Glomerular visceral epithelial cell (primary cell): ENCODE measurements around the gene PODN.
A peak's percentile ranks its signal among the peaks of the same experiment; 100 is the strongest.

ENCODE experiments used
- DNase-seq: peaks from one replicate; pipeline ENCODE4 v3.0.0-alpha.2; 2016; ENCODE audit errors: extremely low spot score

Gene PODN

GRCh38 chr1:53089478-53090226 is 27.6 kb downstream of the PODN start:
- no peak for DNase-seq

DNA sequence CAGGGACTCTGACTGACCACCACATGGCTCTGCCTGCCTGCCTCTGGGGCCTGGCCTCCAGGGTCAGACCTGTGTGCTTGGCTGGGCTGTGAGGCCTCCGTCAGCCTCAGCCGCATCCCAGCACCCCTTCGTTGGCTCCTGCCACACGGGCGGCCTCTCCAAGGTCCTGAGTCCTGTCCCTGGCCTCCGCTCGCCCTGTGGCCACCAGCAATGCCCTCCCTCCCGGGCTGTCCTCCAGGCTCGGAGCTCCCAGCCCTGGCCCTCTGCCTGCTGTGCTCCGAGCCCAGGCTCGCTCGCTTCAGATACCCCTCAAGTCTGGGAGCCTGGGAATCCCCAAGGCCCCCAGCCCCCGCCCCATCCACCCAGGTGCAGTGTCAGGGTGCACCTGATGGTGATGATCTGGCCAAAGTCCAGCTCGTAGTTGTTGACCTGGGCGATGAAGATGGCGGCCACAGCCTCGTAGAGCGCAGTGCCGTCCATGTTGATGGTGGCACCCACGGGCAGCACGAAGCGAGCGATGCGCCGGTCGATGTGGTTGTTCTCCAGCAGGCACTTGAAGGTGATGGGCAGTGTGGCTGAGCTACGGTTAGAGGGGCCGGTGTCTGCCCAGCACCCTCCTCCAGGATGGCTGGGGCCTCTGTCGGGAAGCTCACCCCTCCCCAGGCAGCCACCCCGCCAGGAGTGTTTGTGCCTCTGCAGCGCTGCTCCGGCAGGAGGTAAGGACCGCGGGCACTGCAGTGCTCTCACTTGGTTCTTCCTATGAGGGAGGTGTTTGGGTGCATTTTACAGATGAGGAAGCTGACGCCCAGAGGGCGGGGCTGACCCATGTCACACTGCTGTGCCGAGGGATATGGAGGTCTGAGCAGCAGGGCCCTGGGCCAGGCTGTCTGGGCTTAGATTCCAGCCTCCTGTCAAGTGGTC is 28.5 kb downstream of the PODN start:
- DNase-seq: no peak

DNA sequence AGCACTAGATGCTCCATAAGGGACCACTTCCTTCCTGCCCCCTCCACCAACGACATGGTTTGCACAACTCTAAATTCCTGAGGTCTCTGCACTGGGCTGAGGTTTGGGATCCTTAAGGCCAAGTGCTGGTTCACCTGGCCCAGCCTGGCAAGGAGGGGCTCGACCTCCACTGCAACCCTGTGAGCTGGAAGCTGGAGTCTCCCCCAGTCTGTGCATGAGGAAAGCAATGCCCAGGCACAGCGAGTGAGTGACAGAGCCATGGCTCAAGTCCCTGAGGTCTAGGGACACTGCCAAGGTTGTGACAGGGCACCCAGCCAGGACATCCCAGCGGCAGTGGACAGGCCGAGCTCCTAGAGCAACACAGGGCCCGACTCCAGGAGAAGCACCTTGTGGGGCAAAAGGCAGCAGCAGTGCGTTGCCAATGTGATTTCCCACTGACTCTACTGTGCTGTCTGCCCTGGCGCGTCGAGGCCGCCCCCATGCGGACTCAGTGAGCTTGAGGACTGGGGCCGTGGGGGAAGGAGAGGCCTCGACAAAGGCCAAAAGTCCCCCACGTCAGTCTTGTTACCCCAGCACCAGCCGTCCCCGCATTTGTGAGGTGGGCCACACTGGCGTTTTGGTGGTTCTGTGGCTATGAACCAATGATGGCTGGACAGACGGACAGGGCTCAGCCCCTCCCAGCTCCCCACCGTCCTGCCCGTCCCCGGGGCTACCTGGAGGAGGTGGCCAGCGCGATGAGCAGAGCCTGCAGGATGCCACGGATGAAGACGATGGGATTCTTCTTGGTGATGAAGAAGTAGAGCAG is 30.0 kb downstream of the PODN start:
- peak; percentile 54 for DNase-seq

GRCh38 chr1:53092659-53093450 is 30.8 kb downstream of the PODN start:
- no peak for DNase-seq

DNA sequence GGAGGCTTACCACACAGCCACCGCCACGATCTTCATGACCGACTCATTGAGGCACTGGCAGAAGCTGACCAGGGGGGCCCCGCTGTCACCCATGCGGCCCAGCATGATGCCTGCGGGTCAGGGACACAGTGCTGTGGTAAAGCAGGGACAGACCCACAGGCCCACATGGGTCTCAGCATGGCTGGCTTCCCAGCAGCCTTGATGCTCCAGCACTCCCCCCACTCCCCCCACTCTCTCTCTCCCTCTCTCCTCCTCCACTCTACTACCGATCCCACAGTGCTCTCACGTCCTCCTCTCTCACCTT is 31.4 kb downstream of the PODN start:
- DNase-seq: no peak

DNA sequence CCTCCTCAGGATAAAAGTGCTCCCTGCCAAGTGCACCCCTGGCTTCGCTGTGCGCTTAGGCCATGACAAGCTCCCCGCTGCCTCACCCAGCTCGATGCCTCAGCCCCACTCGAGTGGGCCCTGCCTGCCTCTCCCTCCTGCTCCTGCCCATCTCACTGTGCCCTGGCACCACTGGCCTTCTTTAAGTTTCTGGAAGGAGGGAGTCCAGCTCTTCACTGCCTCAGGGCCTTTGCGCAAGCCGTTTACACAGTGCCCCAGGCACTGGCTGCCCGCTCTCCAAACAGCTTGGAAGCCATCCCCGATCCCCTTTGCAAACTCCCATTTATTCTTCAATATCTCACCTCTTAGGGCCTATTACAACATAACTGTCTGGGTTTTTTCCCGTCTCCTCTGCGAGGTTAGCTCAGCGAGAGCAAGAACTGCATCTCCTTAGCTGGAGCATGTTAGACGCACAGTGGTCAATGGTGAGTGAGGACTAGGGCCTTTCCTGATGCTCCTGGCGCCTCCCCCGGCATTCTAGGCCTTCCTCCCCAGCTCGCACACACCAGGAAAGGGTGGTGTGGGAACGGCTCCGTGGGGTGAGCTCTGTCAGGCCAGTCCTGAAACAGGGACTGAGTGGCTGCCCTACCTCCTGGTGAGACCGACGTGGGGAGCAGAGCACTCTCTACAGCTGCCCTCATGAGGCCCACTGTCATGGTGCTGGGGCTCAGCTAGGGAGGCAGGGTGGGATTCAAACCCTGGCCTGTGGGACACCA is 31.9 kb downstream of the PODN start:
- no peak for DNase-seq

- DNase-seq: no peak
Measured at GRCh38 chr1:53094533-53094919, 32.5 kb downstream of the PODN start.

- no peak for DNase-seq
Measured at GRCh38 chr1:53104289-53104913, 42.4 kb downstream of the PODN start.

- DNase-seq: no peak
Measured at GRCh38 chr1:53107090-53107489, 45.1 kb downstream of the PODN start.

- no peak for DNase-seq
Measured at GRCh38 chr1:53107570-53108322, 45.7 kb downstream of the PODN start.

DNA sequence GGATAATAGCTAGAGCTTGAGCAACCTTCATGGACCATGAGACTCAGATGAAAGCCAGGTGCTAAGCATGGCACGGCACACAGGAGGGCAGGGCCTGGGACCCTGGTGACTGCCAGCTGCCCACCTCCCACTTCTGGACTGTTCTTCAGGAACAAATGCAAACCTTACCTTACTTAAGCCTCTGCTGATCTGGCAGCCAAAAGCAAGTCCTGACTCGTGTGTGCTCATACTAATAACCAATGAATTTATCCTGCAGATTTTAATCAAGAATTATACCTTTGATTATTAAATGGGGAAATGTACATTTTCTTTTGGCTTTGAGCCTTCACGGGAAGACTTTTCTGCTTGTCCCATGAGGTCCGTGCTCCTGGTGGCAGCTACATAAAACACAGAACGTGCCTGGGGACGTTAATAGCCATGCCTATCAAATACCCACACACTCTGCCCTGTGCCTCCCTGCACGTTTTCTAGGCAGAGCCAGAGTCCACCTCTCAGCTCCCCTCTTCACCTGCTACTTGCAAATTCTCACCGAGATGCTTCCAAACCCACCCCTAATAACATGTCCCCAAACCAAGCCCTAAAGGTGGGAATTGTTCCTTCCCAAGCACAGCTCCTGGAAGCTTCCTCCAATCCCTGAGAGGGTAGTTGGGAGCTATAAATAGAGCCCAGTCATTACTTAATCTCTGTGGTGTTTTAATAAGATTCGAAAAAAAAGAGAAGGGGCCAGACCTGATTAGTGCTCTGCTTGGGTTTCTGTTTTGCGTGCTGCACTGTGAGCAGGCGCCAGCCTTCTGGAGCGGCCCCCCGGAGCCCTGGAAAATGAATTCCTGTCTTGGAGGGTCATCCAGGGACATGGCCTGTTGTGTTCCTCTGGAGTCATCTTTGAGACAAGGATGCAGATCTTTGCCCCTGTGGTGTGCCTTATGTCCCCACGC is 46.9 kb downstream of the PODN start:
- no peak for DNase-seq

DNA sequence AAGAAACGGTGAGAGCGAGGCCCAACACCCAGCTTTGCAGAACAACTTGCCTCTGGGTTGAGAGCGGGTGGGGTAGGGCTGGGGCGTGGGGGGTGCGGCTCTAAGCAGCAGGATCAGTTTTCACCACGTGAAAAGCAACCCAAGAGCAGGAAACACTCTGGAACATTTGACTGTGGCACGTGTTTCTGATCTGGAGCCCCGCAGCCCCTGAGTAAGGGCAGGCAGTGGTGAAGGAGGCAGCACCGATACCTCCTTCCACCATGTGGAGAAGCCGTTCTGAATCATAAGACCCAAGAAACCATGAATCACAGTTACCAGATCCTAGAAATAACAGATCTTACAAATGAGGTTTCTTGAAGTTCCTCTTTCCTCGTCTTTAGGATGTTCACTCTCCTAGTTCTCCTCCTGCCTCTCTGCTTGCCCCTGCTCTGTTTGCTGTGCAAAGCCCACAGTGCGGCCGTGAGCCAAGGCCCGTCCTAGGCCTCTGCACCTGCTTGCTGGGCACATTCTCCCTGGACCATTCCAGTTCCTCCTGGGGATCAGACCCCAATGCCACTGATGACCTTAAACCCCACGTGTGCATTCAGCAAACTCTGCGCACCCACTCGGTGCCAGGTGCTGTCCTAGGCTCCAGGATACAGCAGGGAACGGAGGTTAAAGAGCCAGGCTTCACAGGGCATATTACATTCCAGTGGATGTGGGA is 48.5 kb downstream of the PODN start:
- no peak for DNase-seq

- no peak for DNase-seq
Measured at GRCh38 chr1:53111073-53111556, 49.1 kb downstream of the PODN start.

DNA sequence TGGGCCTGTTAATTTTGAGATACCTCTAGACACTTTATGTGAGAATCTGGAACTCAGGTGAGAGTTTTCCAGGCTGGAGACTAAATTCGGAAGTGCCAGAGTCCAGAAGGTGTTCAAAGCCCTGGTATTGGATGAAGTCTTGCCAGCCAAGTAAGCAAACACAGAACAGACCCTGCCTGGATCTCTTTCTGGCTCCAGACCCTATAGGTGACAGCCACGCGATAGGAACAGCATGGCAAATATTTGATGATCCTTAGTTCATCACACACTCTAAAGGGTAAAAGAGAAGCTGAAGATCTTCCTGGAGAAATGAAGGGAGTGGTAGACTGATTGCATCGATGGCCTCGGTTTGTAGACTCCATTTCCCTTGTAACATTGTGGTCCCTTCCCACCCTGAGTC is 49.7 kb downstream of the PODN start:
- DNase-seq: no peak

DNA sequence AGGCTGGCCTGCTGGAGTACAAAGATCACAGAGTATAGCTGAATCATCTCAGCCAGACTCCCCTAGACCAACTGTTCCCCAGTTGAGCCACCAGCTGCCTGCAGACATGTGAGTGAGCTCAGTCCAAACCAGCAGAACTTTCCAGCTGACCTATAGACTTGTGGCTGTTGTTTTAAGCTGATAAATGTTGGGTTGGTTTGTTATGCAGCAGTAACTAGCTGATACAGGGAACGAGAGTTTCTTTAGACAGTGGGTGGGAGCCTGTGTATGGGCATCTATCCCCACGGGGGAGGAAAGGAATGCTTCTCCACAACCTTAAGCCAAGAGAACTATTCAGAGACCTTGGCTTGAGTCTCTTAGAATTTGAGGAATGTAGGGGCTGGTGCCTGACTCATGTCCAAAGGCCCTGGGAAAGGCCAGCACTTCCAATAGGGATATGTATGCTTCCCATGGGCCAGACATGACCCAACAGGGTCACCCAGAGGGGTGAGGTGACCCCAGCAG is 50.3 kb downstream of the PODN start:
- peak; percentile 45 for DNase-seq

- no peak for DNase-seq
Measured at GRCh38 chr1:53112861-53113260, 50.8 kb downstream of the PODN start.

DNA sequence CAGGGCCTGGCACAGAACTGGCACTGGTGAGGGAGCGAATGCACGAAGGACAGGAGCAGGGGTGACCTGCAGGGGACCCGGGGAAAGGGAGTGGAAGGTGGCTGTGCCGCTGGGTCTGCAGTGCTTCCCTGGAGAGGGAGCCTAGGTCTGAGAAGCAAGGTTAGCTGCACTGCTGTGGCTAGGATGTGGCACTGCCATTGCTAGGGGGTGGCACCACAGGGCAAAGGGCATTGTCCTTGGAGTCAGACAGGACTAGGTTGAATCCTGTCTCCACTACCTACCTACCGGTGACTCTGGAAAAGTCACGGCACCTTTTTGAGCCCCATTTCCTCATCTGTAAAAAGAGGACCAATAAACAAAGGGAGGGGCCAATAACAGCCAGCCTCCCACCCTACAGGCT is 52.1 kb downstream of the PODN start:
- no peak for DNase-seq
